Measurements from ENCODE around the gene SLC22A3.

SLC22A3 gene

GRCh38 chr6:160348223-160349019, at the start of gene SLC22A3:
Gene SLC22A3 (plus strand): TSS chr6:160348378. CDS start chr6:160348420, 42 bp downstream.
- no peak for TF ChIP-seq CTCF (IDR thresholded peaks at IDR 0.05)

DNA sequence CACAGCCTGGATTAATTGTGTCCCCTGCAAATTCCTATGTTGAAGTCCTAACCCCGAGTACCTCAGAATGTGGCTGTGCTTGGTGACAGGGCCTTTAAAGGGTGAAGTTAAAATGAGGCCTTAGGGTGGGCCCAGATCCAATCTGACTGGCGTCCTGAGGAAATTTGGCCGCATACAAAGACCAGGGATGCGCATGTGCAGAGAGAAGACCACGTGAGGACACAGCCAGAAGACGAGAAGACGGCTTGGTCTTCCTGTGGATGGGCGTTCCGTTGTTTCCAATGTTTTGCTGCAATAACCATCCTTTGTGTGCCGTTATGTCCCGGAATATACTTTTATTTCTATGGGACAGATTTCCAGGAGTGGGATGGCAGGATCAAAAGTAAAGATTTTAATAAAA, 48.6 kb upstream of the SLC22A3 start:
- no peak for TF ChIP-seq CTCF (IDR thresholded peaks at IDR 0.05)

DNA sequence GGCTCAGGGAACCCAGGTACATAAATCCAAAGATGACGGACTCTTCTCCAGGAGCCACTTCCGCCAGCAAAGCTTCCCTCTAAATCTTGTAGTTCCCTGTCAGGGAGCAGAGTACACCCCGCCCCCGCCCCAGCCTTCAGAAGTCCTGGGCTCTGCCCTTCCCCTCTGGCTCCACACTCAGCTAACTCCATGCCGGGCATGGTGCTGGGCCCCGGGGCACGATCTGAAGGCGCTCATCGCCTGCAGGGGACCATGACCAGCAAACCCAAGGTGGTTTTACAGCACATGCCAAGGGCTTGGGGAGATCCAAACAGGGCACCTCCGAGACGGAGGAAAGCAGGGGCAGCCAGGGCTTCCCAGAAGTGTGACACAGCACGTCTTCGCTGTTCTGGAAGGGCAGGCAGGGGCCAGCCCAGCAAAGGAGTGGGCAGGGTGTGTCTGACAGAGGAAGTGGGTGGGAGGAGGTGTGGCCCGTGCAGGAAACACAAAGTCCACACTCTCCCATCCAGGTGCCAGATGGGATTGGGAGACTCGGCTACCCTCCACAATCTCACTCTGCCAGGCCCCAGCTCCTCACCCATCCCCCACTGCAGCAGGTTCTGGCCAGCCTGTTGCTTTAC, 48.0 kb upstream of the SLC22A3 start:
- no peak for TF ChIP-seq CTCF (IDR thresholded peaks at IDR 0.05)

- TF ChIP-seq CTCF (IDR thresholded peaks at IDR 0.05): no peak
Measured at GRCh38 chr6:160301339-160301738, 46.8 kb upstream of the SLC22A3 start.

DNA sequence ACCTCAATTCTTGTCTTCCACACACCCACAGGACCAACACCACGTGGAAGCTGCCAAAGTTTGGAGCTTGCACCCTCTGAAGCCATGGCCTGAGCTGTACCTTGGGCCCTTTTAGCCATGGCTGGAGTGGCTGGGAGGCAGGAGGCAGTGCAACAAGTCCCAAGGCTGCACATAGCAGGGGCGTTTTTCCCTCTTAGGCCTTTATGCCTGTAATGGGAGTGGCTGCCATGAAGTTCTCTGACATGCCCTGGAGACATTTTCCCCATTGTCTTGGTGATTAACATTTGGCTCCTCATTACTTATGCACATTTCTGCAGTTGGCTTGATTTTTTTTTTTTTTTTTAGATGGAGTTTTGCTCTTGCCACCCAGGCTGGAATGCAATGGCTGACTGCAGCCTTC, 44.4 kb upstream of the SLC22A3 start:
- TF ChIP-seq CTCF (IDR thresholded peaks at IDR 0.05): no peak

- no peak for TF ChIP-seq CTCF (IDR thresholded peaks at IDR 0.05)
Measured at GRCh38 chr6:160305926-160306713, 42.1 kb upstream of the SLC22A3 start.

- TF ChIP-seq CTCF (IDR thresholded peaks at IDR 0.05): no peak
Measured at GRCh38 chr6:160309718-160310117, 38.5 kb upstream of the SLC22A3 start.
